ENCODE measurements around the gene TMEM134. TPM values are rescaled to one million over a fixed set of nuclear protein-coding genes. Genes with fewer than 3 reads are reported as not detected.

TMEM134 gene
- total RNA-seq, 1 donor: 18.6 TPM

DNA sequence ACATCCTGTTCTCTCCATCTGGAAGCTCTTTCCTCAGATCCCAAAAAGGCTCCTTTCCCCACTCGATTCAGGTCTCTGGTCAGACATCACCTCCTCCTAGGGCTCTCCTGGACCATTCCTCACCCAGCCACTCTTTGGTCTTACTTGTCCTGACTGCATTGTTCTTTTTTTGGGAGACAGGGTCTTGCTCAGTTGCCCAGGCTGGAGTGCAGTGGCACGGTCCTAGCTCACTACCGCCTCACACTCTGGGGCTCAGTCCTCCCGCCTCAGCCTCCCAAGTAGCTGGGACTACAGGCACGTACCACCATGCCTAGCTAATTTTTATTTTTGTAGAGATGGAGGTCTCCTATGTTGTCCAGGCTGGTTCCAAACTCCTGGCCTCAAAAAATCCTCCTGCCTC is 23.5 kb downstream of the TMEM134 start:
- no peak overlapping the region for H3K4me3 ChIP-seq (ENCODE audit: low read depth, low read length)
- no peak for TF ChIP-seq CTCF (IDR thresholded peaks at IDR 0.05; ENCODE audit: insufficient read depth, low read depth, low read length)
- no peak for DNase-seq (ENCODE audit: low read depth)

GRCh38 chr11:67442504-67443404 is 26.3 kb downstream of the TMEM134 start:
- no peak for TF ChIP-seq CTCF (IDR thresholded peaks at IDR 0.05; ENCODE audit: insufficient read depth, low read depth, low read length)
- peak; percentile 5 for DNase-seq (ENCODE audit: low read depth)
- H3K4me3 ChIP-seq (ENCODE audit: low read depth, low read length): peak overlapping the region; percentile 80

DNA sequence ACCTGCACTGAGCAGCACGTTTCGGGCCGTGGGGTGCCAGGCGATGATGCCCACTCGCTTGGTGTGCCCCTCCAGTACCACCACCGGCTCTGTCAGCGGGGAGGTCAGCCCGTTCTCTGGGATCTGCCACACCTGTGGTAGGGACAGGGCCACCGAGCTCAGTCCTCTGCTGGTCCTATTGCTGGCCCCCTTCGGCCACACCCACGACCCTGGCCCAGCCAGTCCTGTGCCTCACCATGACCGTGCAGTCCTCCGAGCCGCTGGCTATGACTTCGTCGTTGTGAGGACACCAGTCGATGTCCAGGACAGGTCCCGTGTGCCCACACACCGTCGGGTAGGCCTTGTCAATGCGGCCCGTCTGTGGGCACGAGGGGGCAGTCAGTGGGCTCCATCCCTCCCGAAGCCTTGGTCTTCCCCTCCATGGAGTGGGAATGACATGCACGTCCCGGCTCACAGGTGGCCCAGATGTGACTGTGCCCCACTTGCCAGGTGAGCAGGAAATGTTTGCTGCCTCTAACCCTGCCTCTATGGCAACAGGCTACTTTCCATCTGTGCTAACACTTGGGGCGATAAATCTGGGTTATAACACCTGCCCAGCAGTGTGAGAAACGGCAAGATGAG is 27.2 kb downstream of the TMEM134 start:
- no peak for DNase-seq (ENCODE audit: low read depth)
- no peak for TF ChIP-seq CTCF (IDR thresholded peaks at IDR 0.05; ENCODE audit: insufficient read depth, low read depth, low read length)
- H3K4me3 ChIP-seq (ENCODE audit: low read depth, low read length): no peak overlapping the region

DNA sequence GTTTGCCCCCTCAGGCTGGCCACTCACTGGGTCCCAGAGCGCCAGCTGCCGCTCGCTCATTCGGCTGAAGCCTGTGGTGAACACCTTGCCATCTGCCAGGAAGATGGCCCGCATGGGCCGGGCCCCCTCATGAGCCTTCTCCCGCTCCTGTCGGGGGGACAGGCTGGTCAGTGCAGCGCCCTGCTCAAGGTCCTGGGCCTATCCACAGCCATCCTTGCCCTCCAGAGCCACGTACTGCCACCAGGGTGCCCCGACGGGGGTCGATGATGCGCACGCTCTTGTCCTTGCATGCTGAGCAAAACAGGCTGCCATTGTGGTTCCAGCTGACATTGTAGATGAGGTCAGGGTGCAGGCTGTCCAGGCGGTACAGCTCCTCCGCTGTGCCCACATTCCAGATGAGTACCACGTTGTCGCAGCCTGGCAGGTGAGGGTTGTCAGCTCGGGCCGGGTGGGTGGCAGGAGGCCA is 27.9 kb downstream of the TMEM134 start:
- H3K4me3 ChIP-seq (ENCODE audit: low read depth, low read length): no peak overlapping the region
- TF ChIP-seq CTCF (IDR thresholded peaks at IDR 0.05; ENCODE audit: insufficient read depth, low read depth, low read length): no peak
- no peak for DNase-seq (ENCODE audit: low read depth)

DNA sequence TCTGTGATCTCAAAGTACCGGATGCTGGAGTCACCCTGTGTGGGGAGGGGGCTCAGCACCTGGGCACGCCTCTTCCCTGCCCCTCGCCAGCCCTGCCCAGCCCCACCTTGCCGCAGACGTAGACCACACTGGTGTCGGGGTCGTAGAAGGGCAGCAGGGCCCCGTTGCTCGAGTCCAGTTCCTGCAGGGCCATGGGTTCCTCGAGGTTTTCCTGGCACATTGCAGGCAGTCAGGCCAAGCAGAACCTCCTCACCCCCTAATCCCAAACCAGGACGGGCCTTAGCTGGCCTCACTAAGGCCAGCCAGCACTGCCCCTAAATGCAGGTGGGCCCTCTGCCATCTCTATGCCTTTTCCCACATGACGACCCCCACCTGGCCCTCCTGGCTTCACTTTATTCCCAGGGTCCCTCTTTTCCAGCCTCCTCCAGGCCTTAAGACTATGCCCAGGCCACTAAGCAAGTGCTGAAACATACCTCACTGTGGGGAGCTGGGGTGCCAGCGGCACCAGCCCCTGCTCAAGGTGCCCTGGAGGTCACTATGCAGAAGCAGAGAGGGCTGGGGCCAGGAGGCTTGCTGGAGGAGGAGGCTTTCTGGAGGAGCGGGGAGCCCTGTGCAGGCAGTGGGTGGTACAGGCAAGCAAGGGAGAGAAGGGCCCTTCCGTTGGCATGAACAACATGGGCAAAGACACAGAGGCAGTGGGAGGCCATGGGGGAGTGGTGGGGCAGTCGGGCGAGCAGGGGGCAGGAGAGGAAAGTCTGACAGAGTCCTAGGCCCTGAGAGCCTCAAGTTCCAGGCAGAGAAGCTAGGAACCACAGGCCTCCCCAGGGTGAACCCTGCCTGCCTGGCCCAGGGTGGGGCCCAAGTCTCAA is 28.6 kb downstream of the TMEM134 start:
- no peak overlapping the region for H3K4me3 ChIP-seq (ENCODE audit: low read depth, low read length)
- DNase-seq (ENCODE audit: low read depth): no peak
- no peak for TF ChIP-seq CTCF (IDR thresholded peaks at IDR 0.05; ENCODE audit: insufficient read depth, low read depth, low read length)

All from fibroblast of villous mesenchyme (primary cell).